ENCODE measurements around the gene P2RY2. TPM values are rescaled to one million over a fixed set of nuclear protein-coding genes. Genes with fewer than 3 reads are reported as not detected.

The P2RY2 gene
- total and polyA plus RNA-seq, 10 of the 15 experiments (the other 5 are each of a cell fraction or from before 2014, with no cell fraction given) = 0.03 to 0.23 (median 0.17) TPM; not detected in 7

DNA sequence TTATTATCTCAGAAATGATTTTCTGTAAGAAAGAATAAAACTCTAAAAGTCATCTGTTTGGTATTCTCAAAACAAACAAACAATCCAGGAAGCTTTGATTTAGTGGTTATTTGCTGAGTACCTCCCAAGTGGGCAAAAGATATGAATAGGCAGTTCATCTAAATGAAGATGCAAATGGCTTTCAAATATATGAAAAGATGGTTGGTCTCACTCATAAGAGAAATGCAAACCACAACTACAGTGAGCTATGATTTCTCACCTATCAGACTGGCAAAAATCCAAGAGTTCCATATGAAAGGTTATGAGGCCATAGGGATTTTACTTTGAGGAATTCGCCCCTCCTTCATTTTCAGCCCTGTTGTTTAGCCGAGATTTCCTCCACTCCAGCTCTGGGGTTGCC is 11.3 kb upstream of the P2RY2 start:
- 47% methylated on average over 2 of the region's 2 CpGs for WGBS (ENCODE audit: insufficient coverage, insufficient replicate concordance, low lambda C conversion rate, missing lambda C conversion rate)

More for the DNA sequence above, 11.3 kb upstream of the P2RY2 start:
- no peaks in the 10 kb centered on the region for H3K36me3 ChIP-seq (ENCODE audit: control insufficient read depth in 2 of 2, insufficient read depth in 2 of 2, low read length in 1 of 2)
- in situ Hi-C loops (cut with MboI) = no loop called here
- H3K4me1 ChIP-seq (ENCODE audit: control insufficient read depth, insufficient read depth, low read length) = no peaks in the 10 kb centered on the region
- H3K27me3 ChIP-seq (replicated peaks in 1 of 2; ENCODE audit: control insufficient read depth in 2 of 2, insufficient read depth in 2 of 2, low read length in 1 of 2) = no peaks in the 10 kb centered on the region
- H2AFZ ChIP-seq (ENCODE audit: control insufficient read depth, low read depth, low read length) = no peak overlapping the region
- ChIA-PET POLR2A (interaction anchor here (0.5 kb wide), 1 partner anchor 887 kb away, joined by 3 read pairs; no protein-coding TSS in a partner anchor), SMC1A (ENCODE audit: uncharacterized antibody, unreplicated experiment) (interaction anchor here (0.7 to 0.8 kb wide), 2 partner anchors 12 to 13 kb away, joined by 3 read pairs; no protein-coding TSS in a partner anchor), RAD21 (ENCODE audit: unreplicated experiment) (no interaction called here), CTCF (interaction anchor here (1.0 to 1.7 kb wide), 5 partner anchors 11 to 129 kb away, joined by 3 to 5 read pairs (median 4); no protein-coding TSS in a partner anchor)
- FAIRE-seq (no peak), DNase-seq (ENCODE audit: low read depth, low spot score) (no peak), ATAC-seq (no peak)
- no peak overlapping the region for H3K9ac ChIP-seq (ENCODE audit: control insufficient read depth, insufficient read depth, low read length)
- intact Hi-C loops (cut with micrococcal nuclease; ENCODE audit: unreplicated experiment) = no loop called here
- no peaks in the 10 kb centered on the region for H4K20me1 ChIP-seq (ENCODE audit: control insufficient read depth, insufficient read depth)
- no peak overlapping the region for H3K4me3 ChIP-seq
- no TSS peak for BruUV-seq (replicated peaks)
- no peak overlapping the region for H3K4me2 ChIP-seq (ENCODE audit: control insufficient read depth, insufficient read depth)
- no peak for TF ChIP-seq MEF2B (IDR thresholded peaks at IDR 0.05; ENCODE audit: partially characterized antibody, poor library complexity, severe bottlenecking)
- TF ChIP-seq TARDBP (IDR thresholded peaks at IDR 0.05; ENCODE audit: borderline replicate concordance) = no peak
- TF ChIP-seq, protein P1, sequence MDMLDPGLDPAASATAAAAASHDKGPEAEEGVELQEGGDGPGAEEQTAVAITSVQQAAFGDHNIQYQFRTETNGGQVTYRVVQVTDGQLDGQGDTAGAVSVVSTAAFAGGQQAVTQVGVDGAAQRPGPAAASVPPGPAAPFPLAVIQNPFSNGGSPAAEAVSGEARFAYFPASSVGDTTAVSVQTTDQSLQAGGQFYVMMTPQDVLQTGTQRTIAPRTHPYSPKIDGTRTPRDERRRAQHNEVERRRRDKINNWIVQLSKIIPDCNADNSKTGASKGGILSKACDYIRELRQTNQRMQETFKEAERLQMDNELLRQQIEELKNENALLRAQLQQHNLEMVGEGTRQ (IDR thresholded peaks at IDR 0.05; ENCODE audit: borderline replicate concordance, low read depth, low read length) = no peak
- no peak for TF ChIP-seq SREBF2 (IDR thresholded peaks at IDR 0.05; ENCODE audit: low read length)
- TF ChIP-seq CREB1 (IDR thresholded peaks at IDR 0.05; ENCODE audit: low read depth) = no peak
- TF ChIP-seq, protein P2, sequence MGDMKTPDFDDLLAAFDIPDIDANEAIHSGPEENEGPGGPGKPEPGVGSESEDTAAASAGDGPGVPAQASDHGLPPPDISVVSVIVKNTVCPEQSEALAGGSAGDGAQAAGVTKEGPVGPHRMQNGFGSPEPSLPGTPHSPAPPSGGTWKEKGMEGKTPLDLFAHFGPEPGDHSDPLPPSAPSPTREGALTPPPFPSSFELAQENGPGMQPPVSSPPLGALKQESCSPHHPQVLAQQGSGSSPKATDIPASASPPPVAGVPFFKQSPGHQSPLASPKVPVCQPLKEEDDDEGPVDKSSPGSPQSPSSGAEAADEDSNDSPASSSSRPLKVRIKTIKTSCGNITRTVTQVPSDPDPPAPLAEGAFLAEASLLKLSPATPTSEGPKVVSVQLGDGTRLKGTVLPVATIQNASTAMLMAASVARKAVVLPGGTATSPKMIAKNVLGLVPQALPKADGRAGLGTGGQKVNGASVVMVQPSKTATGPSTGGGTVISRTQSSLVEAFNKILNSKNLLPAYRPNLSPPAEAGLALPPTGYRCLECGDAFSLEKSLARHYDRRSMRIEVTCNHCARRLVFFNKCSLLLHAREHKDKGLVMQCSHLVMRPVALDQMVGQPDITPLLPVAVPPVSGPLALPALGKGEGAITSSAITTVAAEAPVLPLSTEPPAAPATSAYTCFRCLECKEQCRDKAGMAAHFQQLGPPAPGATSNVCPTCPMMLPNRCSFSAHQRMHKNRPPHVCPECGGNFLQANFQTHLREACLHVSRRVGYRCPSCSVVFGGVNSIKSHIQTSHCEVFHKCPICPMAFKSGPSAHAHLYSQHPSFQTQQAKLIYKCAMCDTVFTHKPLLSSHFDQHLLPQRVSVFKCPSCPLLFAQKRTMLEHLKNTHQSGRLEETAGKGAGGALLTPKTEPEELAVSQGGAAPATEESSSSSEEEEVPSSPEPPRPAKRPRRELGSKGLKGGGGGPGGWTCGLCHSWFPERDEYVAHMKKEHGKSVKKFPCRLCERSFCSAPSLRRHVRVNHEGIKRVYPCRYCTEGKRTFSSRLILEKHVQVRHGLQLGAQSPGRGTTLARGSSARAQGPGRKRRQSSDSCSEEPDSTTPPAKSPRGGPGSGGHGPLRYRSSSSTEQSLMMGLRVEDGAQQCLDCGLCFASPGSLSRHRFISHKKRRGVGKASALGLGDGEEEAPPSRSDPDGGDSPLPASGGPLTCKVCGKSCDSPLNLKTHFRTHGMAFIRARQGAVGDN (IDR thresholded peaks at IDR 0.05) = no peak
- no peak for TF ChIP-seq SP1 (IDR thresholded peaks at IDR 0.05; ENCODE audit: low read depth, low read length)
- TF ChIP-seq POLR2A (IDR thresholded peaks at IDR 0.05; ENCODE audit: low read depth, low read length) = no peak
- no peak for TF ChIP-seq ETV6 (conservative IDR thresholded peaks at IDR 0.05 in 1 of 2, IDR thresholded peaks at IDR 0.05 in 1 of 2; ENCODE audit: borderline replicate concordance in 1 of 2, low read depth in 1 of 2)
- TF ChIP-seq MYB (IDR thresholded peaks at IDR 0.05; ENCODE audit: borderline replicate concordance, low read depth, low read length) = no peak
- TF ChIP-seq TCF3 (IDR thresholded peaks at IDR 0.05; ENCODE audit: borderline replicate concordance, insufficient read depth, low read depth, low read length) = no peak
- H3K79me2 ChIP-seq (ENCODE audit: control insufficient read depth, insufficient read depth, low read length) = no peaks in the 10 kb centered on the region
- no peak overlapping the region for H3K27ac ChIP-seq (ENCODE audit: control insufficient read depth, insufficient read depth)
- no peaks in the 10 kb centered on the region for H3K9me3 ChIP-seq (replicated peaks; ENCODE audit: control insufficient read depth, insufficient read depth, low read length)

Data from GM12878 (cell line).